Activated CD8-positive, alpha-beta T cell treated with anti-CD3 and anti-CD28 coated beads, Interleukin-2, amount 10 ng/mL, durations not matched to agents 7 days and 5 days (primary cell): Measurements from ENCODE around the gene TRAK1. TPM values are rescaled to one million over a fixed set of nuclear protein-coding genes. Genes with fewer than 3 reads are reported as not detected.

Source experiments
- ATAC-seq: fragments of 150-1000 bp; cut with Tn5 transposase; one replicate; pipeline ENCODE4 v1.10.0; 2021; ENCODE audit warnings: moderate library complexity
- CTCF ChIA-PET: fragments of 350-600 bp; sonication (Branson Sonifier 250); formaldehyde crosslinking; loops from one replicate; lab custom pipeline; 2021; ENCODE audit warnings: antibody characterized with exemption; lab: Charles Lee
- POLR2A ChIA-PET: fragments of 350-600 bp; sonication (Branson Sonifier 250); formaldehyde crosslinking; loops from one replicate; lab custom pipeline; 2021; ENCODE audit warnings: antibody characterized with exemption; lab: Charles Lee
- DNase-seq: peaks from one replicate; pipeline ENCODE4 v3.0.0-alpha.2; 2020
- H3K27ac Mint-ChIP-seq: one replicate; pipeline ENCODE4 v1.8.0; 2021; ENCODE audit warnings: mild to moderate bottlenecking, mixed read lengths
- H3K27me3 Mint-ChIP-seq: one replicate; pipeline ENCODE4 v1.8.0; 2021; ENCODE audit warnings: low read depth, mixed read lengths
- H3K36me3 Mint-ChIP-seq: one replicate; pipeline ENCODE4 v1.8.0; 2021; ENCODE audit warnings: low read depth, mixed read lengths
- H3K4me1 Mint-ChIP-seq: one replicate; pipeline ENCODE4 v1.8.0; 2021; ENCODE audit warnings: low read depth, mixed read lengths
- H3K4me3 Mint-ChIP-seq: one replicate; pipeline ENCODE4 v1.8.0; 2021; ENCODE audit warnings: mild to moderate bottlenecking, mixed read lengths
- H3K9me3 Mint-ChIP-seq: one replicate; pipeline ENCODE4 v1.8.0; 2022; ENCODE audit warnings: mixed read lengths; ENCODE audit not compliant: insufficient read depth
- total RNA-seq, 2 experiments: library from RNA; stranded (reverse); gene quantifications; one replicate each; pipeline ENCODE4 v1.2.3, GENCODE V29; 2021

The TRAK1 gene
- total RNA-seq, 2 experiments from 2014 or later, result 28.6 to 28.7 TPM

GRCh38 chr3:42269647-42270046 is 178.5 kb downstream of the TRAK1 start:
- peaks cover 50% of the 10 kb centered on the region for H3K27me3 Mint-ChIP-seq
- H3K9me3 Mint-ChIP-seq, result no peaks in the 10 kb centered on the region
- no peak overlapping the region for H3K27ac Mint-ChIP-seq
- no peak for DNase-seq
- CTCF ChIA-PET, result no interaction called here
- no peaks in the 10 kb centered on the region for H3K36me3 Mint-ChIP-seq
- H3K4me3 Mint-ChIP-seq, result no peak overlapping the region
- POLR2A ChIA-PET, result no interaction called here
- no peaks in the 10 kb centered on the region for H3K4me1 Mint-ChIP-seq
- ATAC-seq, result no peak

- Mint-ChIP-seq H3K36me3 (no peaks in the 10 kb centered on the region), H3K27me3 (peaks cover 42% of the 10 kb centered on the region), H3K4me1 (no peaks in the 10 kb centered on the region), H3K4me3 (no peak overlapping the region), H3K27ac (no peak overlapping the region), H3K9me3 (no peaks in the 10 kb centered on the region)
- DNase-seq (no peak), ATAC-seq (no peak)
- ChIA-PET POLR2A (no interaction called here), CTCF (no interaction called here)
Observed at GRCh38 chr3:42270561-42270960, 179.4 kb downstream of the TRAK1 start.

GRCh38 chr3:42271786-42272185 is 180.6 kb downstream of the TRAK1 start:
- no peak for DNase-seq
- CTCF ChIA-PET, result interaction anchor here (0.9 kb wide), 1 partner anchor 25 kb away, joined by 3 read pairs; no protein-coding TSS in a partner anchor
- Mint-ChIP-seq H3K36me3 (no peaks in the 10 kb centered on the region), H3K9me3 (no peaks in the 10 kb centered on the region), H3K4me3 (no peak overlapping the region), H3K27me3 (peaks cover 34% of the 10 kb centered on the region), H3K27ac (no peak overlapping the region), H3K4me1 (no peaks in the 10 kb centered on the region)
- ATAC-seq, result no peak
- POLR2A ChIA-PET, result no interaction called here

- CTCF ChIA-PET, result no interaction called here
- Mint-ChIP-seq H3K9me3 (no peaks in the 10 kb centered on the region), H3K4me1 (no peaks in the 10 kb centered on the region), H3K27me3 (peaks cover 24% of the 10 kb centered on the region), H3K27ac (no peak overlapping the region), H3K36me3 (no peaks in the 10 kb centered on the region), H3K4me3 (no peak overlapping the region)
- ATAC-seq (no peak), DNase-seq (no peak)
- POLR2A ChIA-PET, result no interaction called here
Observed at GRCh38 chr3:42273361-42273760, 182.2 kb downstream of the TRAK1 start.

- no peak for ATAC-seq
- Mint-ChIP-seq H3K4me1 (no peaks in the 10 kb centered on the region), H3K9me3 (peaks cover 3% of the 10 kb centered on the region), H3K4me3 (no peak overlapping the region), H3K27me3 (peaks cover 18% of the 10 kb centered on the region), H3K36me3 (no peaks in the 10 kb centered on the region), H3K27ac (no peak overlapping the region)
- no peak for DNase-seq
- POLR2A ChIA-PET, result no interaction called here
- CTCF ChIA-PET, result no interaction called here
Observed at GRCh38 chr3:42274266-42274665, 183.1 kb downstream of the TRAK1 start.

DNA sequence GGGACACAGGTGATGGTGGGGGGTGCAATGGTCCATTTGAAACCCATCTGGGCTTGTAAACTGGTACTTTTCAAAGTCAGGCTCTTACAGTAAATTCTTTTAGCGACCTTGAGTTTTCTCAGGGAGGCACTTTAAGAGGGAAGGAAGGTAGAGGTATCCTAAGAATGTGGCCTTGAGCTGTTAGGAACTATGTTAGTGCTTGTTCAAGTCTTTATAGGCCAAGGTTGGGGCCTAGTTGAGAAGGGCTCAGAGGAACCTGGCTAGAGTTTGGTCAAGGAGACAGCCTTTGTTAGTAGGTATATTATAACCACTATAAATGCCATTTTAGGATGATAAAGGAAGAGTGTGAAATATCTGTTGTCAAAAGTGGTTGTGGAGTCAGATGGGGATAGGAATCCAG is 184.1 kb downstream of the TRAK1 start:
- Mint-ChIP-seq H3K36me3 (peaks cover 2% of the 10 kb centered on the region), H3K4me3 (no peak overlapping the region), H3K27me3 (peaks cover 11% of the 10 kb centered on the region), H3K4me1 (no peaks in the 10 kb centered on the region), H3K27ac (no peak overlapping the region), H3K9me3 (peaks cover 8% of the 10 kb centered on the region)
- DNase-seq, result no peak
- CTCF ChIA-PET, result no interaction called here
- POLR2A ChIA-PET, result no interaction called here
- no peak for ATAC-seq

Other genes starting within 250 kb of the TRAK1 start
- gene ULK4, start 129.3 kb upstream of the TRAK1 start, total RNA-seq, result 10 to 100 TPM; 10.5 to 12.3 TPM
- not detected for gene CCK, start 174.8 kb downstream of the TRAK1 start, total RNA-seq